HepG2 (cell line): ENCODE results near the gene HDAC4. TPM values are rescaled to one million over a fixed set of nuclear protein-coding genes. Genes with fewer than 3 reads are reported as not detected.

Experiments used
- ATAC-seq: fragments of 200-7000 bp; cut with Tn5 transposase; 3 replicates; pipeline ENCODE4 v1.9.1; 2020; ENCODE audit warnings: mild to moderate bottlenecking, moderate library complexity
- BruUV-seq: library from RNA; stranded (reverse); fragments of 400-500 nt; replicated peaks from 2 replicates; lab custom pipeline; 2021; lab: Mats Ljungman, UMichigan
- CTCF ChIA-PET: fragments of 300-600 bp; formaldehyde crosslinking; extraction: SDS; loops from one replicate; lab custom pipeline; 2021; ENCODE audit warnings: low total read pairs, inconsistent platforms, low intra/inter-chr PET ratio; lab: Yijun Ruan, JAX
- POLR2A ChIA-PET: fragments of 350-600 bp; sonication (Branson Sonifier 250); formaldehyde crosslinking; loops from one replicate; lab custom pipeline; 2020; ENCODE audit warnings: antibody characterized with exemption, inconsistent platforms; lab: Yijun Ruan, JAX
- DNase-seq: peaks from one replicate; pipeline ENCODE4 v3.0.0-alpha.2; 2015; ENCODE audit warnings: low spot score
- FAIRE-seq: peaks from 3 replicates; lab custom pipeline; 2011; peaks lifted over from hg19 to GRCh38; lab: Jason Lieb, UNC
- H2AFZ ChIP-seq: one replicate; pipeline ENCODE4 v1.6.1; 2011; ENCODE audit warnings: low read length, inconsistent platforms
- H3K27ac ChIP-seq: fragments of 300-600 bp; 3 replicates; pipeline ENCODE4 v1.8.0; 2011; ENCODE audit warnings: mixed run types, mild to moderate bottlenecking, mixed read lengths, low read length, inconsistent platforms; ENCODE audit not compliant: insufficient read depth; ENCODE audit errors: extremely low read length
- H3K27me3 ChIP-seq, 2 experiments: fragments of 200-600 bp in 1 of 2; 2 replicates in 1 of 2; 3 replicates in 1 of 2; pipeline versions ENCODE4 v1.6.0 to v1.8.0; 2011; ENCODE audit warnings: low read length in 2 of 2, mild to moderate bottlenecking in 2 of 2, moderate library complexity in 2 of 2, inconsistent platforms in 1 of 2; ENCODE audit not compliant: insufficient read depth in 2 of 2, control insufficient read depth in 1 of 2
- H3K36me3 ChIP-seq, 2 experiments: fragments of 200-600 bp in 1 of 2; replicated peaks in 1 of 2; 2 replicates in 1 of 2; 3 replicates in 1 of 2; pipeline versions ENCODE4 v1.5.1 to v1.8.0; 2011; ENCODE audit warnings: low read length in 2 of 2, inconsistent platforms in 1 of 2; ENCODE audit not compliant: insufficient read depth in 2 of 2, control insufficient read depth in 1 of 2
- H3K4me1 ChIP-seq: 2 replicates; pipeline ENCODE4 v1.5.1; 2012; ENCODE audit warnings: low read length, inconsistent platforms; ENCODE audit not compliant: insufficient read depth
- H3K4me2 ChIP-seq: 2 replicates; pipeline ENCODE4 v1.6.0; 2011; ENCODE audit warnings: low read depth, low read length, inconsistent platforms
- H3K4me3 ChIP-seq, 3 experiments: fragments of 200-600 bp in 1 of 3; sonication (generic), shearing (Covaris generic) in 1 of 3; replicated peaks in 1 of 3; 2 replicates each; pipeline ENCODE4 v1.5.1; 2011 to 2016; ENCODE audit warnings: low read length in 3 of 3, inconsistent platforms in 2 of 3, low read depth in 2 of 3, mild to moderate bottlenecking in 2 of 3, control low read depth in 1 of 3, mixed read lengths in 1 of 3; ENCODE audit not compliant: insufficient read depth in 1 of 3
- H3K79me2 ChIP-seq: one replicate; pipeline ENCODE4 v1.6.1; 2011; ENCODE audit warnings: low read length, inconsistent platforms; ENCODE audit not compliant: insufficient read depth
- H3K9ac ChIP-seq: 2 replicates; pipeline ENCODE4 v1.6.0; 2011; ENCODE audit warnings: mild to moderate bottlenecking, low read depth, low read length, inconsistent platforms; ENCODE audit not compliant: insufficient read depth
- H3K9me3 ChIP-seq: 2 replicates; pipeline ENCODE4 v1.5.1; 2012; ENCODE audit warnings: mild to moderate bottlenecking, low read length
- H4K20me1 ChIP-seq: 2 replicates; pipeline ENCODE4 v1.6.0; 2011; ENCODE audit warnings: inconsistent platforms, mild to moderate bottlenecking, low read length, moderate library complexity; ENCODE audit not compliant: insufficient read depth
- PAXIP1 ChIP-seq: sonication (generic); formaldehyde crosslinking; conservative IDR thresholded peaks from 2 replicates; pipeline ENCODE4 v1.4.0; 2020; ENCODE audit warnings: mild to moderate bottlenecking, missing genetic modification reagents, moderate library complexity
- ZBTB34 ChIP-seq: sonication (generic); formaldehyde crosslinking; IDR thresholded peaks from 2 replicates; pipeline ENCODE4 v1.8.0; 2022; ENCODE audit warnings: mild to moderate bottlenecking, missing genetic modification reagents
- WGBS: methylation state at CpG from one replicate; pipeline ENCODE4 v1.1.6; 2017; ENCODE audit warnings: low lambda C conversion rate; 5-methylcytosine and 5-hydroxymethylcytosine counted together
- in situ Hi-C: cut with HindIII; loops from 2 replicates; pipeline ENCODE4 v1.10.0; 2017; ENCODE audit warnings: low pct_unique_long_range_greater_than_20kb; ENCODE audit not compliant: extremely low pct_ligation_motif_present
- intact Hi-C: fragments of 100-400 bp; cut with micrococcal nuclease; formaldehyde crosslinking; loops from one replicate; pipeline ENCODE4 v1.10.0; 2022; ENCODE audit not compliant: unreplicated experiment
- polyA plus RNA-seq, 8 experiments: library from polyadenylated mRNA; depleted of rRNA in 3 of 8; stranded (reverse) in 7 of 8; unstranded in 1 of 8; fragments of >200 nt; fragmentation: Illumina TruSeq in 4 of 8; extraction: Trizol in 4 of 8; gene quantifications; 2 replicates each; pipeline versions ENCODE4 v1.2.1 to v1.2.3, GENCODE V29; 2011 to 2016; ENCODE audit warnings: low read depth in 4 of 8, missing spikeins in 1 of 8, mixed read lengths in 1 of 8; ENCODE audit not compliant: insufficient read depth in 1 of 8
- total RNA-seq, 5 experiments: library from RNA; depleted of rRNA; stranded (reverse); fragments of >200 nt; fragmentation: Illumina TruSeq; extraction: Trizol; gene quantifications; 2 replicates each; pipeline ENCODE4 v1.2.3, GENCODE V29; 2016; ENCODE audit warnings: low read depth in 1 of 5

The HDAC4 gene
- total and polyA plus RNA-seq, 2 of the 13 experiments (the other 11 are each of a cell fraction or from before 2014, with no cell fraction given): 10.1 to 11.5 TPM

DNA sequence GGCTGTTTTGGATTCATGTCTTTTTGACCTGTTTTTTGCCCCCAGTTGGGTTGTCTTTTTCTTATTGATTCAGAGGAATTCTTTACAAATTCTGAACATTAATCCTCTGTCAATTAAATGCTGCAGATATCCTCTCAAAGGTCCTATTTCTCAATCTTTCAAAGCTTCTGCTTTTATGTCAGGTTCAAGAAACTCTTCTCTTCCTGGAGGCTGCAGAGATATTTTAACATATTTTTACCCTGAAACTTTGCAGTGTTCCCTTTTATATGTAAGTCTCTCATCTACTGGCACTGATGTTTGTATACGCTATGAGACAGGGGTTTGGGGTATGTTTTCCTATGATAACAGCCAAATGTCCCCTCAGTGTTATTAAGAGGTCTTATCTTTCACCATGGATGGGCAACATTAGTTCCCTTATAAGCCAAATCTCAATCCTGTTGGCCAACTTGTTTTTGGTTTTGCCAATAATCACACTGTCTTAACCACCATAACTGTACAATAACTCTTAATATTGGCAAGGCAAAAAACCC lies 159.3 kb downstream of the HDAC4 start (continued):
- no peak for TF ChIP-seq PAXIP1 (CRISPR knock-in tag)

- ChIA-PET CTCF (no interaction called here), POLR2A (no interaction called here)
- intact Hi-C loops (no loop called here), in situ Hi-C loops (no loop called here)
- Histone ChIP-seq H2AFZ (no peak overlapping the region), H3K9me3 (no peaks in the 10 kb centered on the region), H3K36me3 (no peaks in the 10 kb centered on the region), H3K27me3 (no peaks in the 10 kb centered on the region), H3K4me2 (no peak overlapping the region), H3K27ac (no peak overlapping the region), H3K4me1 (no peaks in the 10 kb centered on the region), H4K20me1 (peaks cover 3% of the 10 kb centered on the region; the same call in 1 of the 2 replicates), H3K9ac (no peak overlapping the region), H3K79me2 (peaks cover 3% of the 10 kb centered on the region), H3K4me3 (no peak overlapping the region)
- WGBS: 94% methylated on average over 15 of the region's 15 CpGs
- no TSS peak for BruUV-seq
- TF ChIP-seq ZBTB34: no peak
- no peak for ATAC-seq
- DNase-seq: no peak
- FAIRE-seq: no peak
These were observed 160.4 kb downstream of the HDAC4 start for GRCh38 chr2:239240414-239240881.
